GM23248 (cell line): Measurements from ENCODE around the gene HAT1.

ENCODE experiments used
- EZH2 ChIP-seq: fragments of 200-600 bp; sonication (generic); IDR thresholded peaks from 2 replicates; pipeline ENCODE4 v1.6.1; 2018; ENCODE audit warnings: antibody characterized with exemption, mild to moderate bottlenecking; ENCODE audit not compliant: insufficient read depth, poor library complexity, severe bottlenecking
- EZH2phosphoT487 ChIP-seq: fragments of 200-600 bp; sonication (generic); IDR thresholded peaks from 2 replicates; pipeline ENCODE4 v1.6.1; 2018; ENCODE audit warnings: antibody characterized with exemption, moderate library complexity, mild to moderate bottlenecking, low read depth; ENCODE audit not compliant: insufficient read depth

DNA sequence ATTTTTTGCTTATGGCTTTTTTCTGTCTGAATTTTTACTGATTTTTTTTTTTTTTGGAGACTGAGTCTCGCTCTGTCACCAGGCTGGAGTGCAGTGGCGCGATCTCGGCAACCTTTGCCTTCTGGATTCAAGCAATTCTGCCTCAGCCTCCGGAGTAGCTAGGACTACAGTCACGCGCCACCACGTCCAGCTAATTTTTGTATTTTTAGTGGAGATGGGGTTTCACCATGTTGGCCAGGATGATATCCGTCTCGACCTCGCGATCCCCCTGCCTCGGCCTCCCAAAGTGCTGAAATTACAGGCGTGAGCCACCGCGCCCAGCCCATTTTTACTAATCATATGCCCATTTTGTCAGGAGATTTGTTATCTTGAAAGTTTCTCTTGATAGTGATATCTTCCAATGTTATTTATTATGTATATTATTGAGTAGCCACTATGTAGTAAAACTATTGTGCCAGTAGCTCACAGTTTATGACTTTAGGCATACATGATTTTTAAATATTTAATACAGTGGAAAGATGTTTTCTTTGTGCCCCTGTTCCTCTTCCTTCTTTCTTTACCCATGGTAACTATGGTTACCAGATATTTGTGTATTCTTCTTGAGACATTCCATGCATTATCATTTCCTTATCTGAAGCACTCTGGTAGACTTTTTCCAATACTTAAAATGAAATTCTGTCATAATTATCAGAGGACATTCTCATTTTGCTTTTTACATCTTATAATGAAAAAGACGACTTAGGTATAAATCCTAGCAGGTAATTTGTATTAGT is 2.1 kb downstream of the HAT1 start:
- TF ChIP-seq EZH2 (no peak), EZH2phosphoT487 (no peak)
